Mucosa of stomach (tissue), 1 donor: ENCODE measurements around the gene FBXO46.
A peak's percentile ranks its signal among the peaks of the same experiment; 100 is the strongest.
"Not testable (repeated sequence)": the region's sequence is repeated elsewhere in the genome, so short reads cannot be mapped to it uniquely, and the experiment has no call there.

ENCODE experiments used
- H3K27me3 ChIP-seq: one replicate; pipeline ENCODE4 v1.7.0; 2013; ENCODE audit warnings: mild to moderate bottlenecking, low read length; ENCODE audit not compliant: control insufficient read depth, insufficient read depth
- H3K36me3 ChIP-seq: one replicate; pipeline ENCODE4 v1.7.0; 2013; ENCODE audit warnings: low read length; ENCODE audit not compliant: control insufficient read depth, insufficient read depth
- H3K4me1 ChIP-seq: one replicate; pipeline ENCODE4 v1.7.0; 2013; ENCODE audit warnings: mild to moderate bottlenecking, low read length; ENCODE audit not compliant: control insufficient read depth, insufficient read depth
- H3K4me3 ChIP-seq: one replicate; pipeline ENCODE4 v1.7.0; 2013; ENCODE audit warnings: low read length
- H3K9ac ChIP-seq: one replicate; pipeline ENCODE4 v1.7.0; 2013; ENCODE audit warnings: mild to moderate bottlenecking, low read length, moderate library complexity
- H3K9me3 ChIP-seq: one replicate; pipeline ENCODE4 v1.7.0; 2013; ENCODE audit warnings: mild to moderate bottlenecking, low read length, moderate library complexity; ENCODE audit not compliant: control insufficient read depth
- donor health status: Pancreatic carcinoma.

Gene FBXO46

DNA sequence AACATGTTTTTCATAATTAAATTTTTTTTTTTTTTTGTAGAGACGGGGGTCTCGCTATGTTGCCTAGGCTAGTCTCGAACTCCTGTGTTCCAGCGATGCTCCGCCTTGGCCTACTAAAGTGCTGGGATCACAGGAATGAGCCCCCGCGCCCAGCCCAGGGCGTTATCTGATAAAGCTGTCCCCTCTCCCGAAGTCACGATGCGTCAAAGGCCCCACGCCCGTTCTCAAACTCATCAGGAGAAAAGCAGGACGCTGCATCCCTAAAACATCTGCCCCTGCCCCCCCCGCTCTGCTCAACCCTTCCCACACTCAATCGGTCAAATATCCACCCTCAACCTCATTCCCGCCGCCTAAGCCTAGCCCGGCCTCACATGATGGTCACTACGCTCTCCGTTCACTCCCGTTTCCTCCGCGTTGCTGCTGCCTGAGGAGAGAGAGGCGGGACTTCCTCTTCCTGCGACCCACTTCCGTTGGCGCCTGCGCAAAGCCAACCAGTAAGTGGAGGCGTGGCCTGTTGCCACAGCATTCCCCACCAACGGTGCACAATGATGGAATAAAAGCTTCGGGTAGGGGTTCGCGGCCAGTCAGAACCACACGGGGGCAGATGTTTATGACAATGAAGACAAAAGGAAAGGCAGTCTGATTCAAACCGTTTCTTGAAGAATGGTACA is 39.0 kb downstream of the FBXO46 start, which contains the start of gene SNRPD2:
Gene SNRPD2, minus strand, starts transcription at position 438 of the 671 bp plus-strand sequence. Its CDS starts 65 bp downstream, at position 373.
- peak within 1 kb of the TSS; percentile 48 for H3K4me3 ChIP-seq
- peaks cover 13% of the 10 kb centered on the region for H3K36me3 ChIP-seq
- H3K27me3 ChIP-seq: no peaks in the 10 kb centered on the region
- peaks cover 13% of the 10 kb centered on the region for H3K4me1 ChIP-seq
- no peaks in the 10 kb centered on the region for H3K9me3 ChIP-seq
- peak within 1 kb of the TSS; percentile 76 for H3K9ac ChIP-seq

GRCh38 chr19:45687599-45687998 is 43.1 kb downstream of the FBXO46 start:
- Histone ChIP-seq H3K9me3 (no peaks in the 10 kb centered on the region), H3K4me1 (peaks cover 9% of the 10 kb centered on the region), H3K27me3 (no peaks in the 10 kb centered on the region), H3K4me3 (no peak overlapping the region), H3K36me3 (peaks cover 13% of the 10 kb centered on the region), H3K9ac (no peak overlapping the region)

DNA sequence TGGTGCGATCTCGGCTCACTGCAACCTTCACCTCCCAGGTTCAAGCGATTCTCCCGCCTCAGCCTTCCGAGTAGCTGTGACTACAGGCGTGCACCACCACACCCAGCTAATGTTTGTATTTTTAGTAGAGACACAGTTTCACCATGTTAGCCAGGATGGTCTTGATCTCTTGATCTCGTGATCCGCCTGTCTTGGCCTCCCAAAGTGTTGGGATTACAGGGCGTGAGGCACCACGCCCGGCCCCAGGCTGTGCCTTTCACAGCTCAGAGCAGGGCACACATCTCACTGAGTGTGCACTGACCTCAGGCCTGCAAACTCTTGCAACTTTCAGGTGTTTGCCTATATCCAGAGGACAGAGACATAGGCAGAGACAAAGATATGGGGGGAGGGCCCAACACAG is 45.7 kb downstream of the FBXO46 start:
- Histone ChIP-seq H3K36me3 (peaks cover 13% of the 10 kb centered on the region), H3K4me1 (peaks cover 16% of the 10 kb centered on the region)
- H3K4me3 ChIP-seq, H3K9me3 ChIP-seq, H3K27me3 ChIP-seq, H3K9ac ChIP-seq: not testable (repeated sequence)

DNA sequence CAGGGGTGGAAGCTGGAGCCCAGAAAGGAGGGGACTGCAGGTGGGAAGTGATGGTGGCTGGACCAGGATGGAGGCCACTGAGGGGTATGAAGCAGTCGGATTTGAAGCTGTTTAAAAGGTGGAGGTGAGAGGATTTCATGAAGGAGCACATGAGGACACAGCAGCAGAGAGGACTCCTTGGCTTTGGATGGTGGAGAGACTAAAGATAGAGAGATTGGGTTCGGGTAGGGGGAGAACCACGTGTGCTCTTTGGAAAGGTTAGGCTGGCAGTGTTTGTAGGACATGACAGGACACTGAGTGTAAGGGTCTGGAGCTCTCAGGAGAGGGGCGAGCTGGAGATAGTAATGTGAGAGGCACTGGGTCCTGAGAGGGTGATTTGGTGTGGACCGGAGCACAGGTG is 47.8 kb downstream of the FBXO46 start:
- no peak overlapping the region for H3K4me3 ChIP-seq
- no peak overlapping the region for H3K9ac ChIP-seq
- peaks cover 19% of the 10 kb centered on the region for H3K4me1 ChIP-seq
- H3K36me3 ChIP-seq: peaks cover 9% of the 10 kb centered on the region
- no peaks in the 10 kb centered on the region for H3K9me3 ChIP-seq
- H3K27me3 ChIP-seq: peaks cover 2% of the 10 kb centered on the region

DNA sequence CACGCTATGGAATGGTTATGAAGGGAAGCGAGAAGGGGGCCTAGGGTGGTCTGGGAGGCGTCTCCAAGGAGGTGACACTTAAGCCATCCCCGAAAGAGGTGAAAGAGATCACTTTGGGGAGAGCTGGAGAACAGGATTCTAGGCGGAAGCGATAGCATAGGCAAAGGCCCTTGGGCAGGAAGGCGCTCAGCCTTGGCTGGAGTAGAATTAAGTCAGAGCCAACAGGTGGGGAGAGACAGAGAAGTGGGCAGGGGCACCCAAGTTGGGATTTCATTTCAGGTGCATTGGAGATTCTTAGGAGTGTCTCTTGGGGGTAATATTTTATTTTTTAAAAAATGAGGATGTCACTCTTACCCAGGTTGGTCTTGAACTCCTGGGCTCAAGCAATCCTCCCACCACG is 48.6 kb downstream of the FBXO46 start:
- Histone ChIP-seq H3K4me3 (no peak overlapping the region), H3K9me3 (no peaks in the 10 kb centered on the region), H3K27me3 (peaks cover 9% of the 10 kb centered on the region), H3K9ac (no peak overlapping the region), H3K4me1 (peaks cover 25% of the 10 kb centered on the region), H3K36me3 (peaks cover 1% of the 10 kb centered on the region)

DNA sequence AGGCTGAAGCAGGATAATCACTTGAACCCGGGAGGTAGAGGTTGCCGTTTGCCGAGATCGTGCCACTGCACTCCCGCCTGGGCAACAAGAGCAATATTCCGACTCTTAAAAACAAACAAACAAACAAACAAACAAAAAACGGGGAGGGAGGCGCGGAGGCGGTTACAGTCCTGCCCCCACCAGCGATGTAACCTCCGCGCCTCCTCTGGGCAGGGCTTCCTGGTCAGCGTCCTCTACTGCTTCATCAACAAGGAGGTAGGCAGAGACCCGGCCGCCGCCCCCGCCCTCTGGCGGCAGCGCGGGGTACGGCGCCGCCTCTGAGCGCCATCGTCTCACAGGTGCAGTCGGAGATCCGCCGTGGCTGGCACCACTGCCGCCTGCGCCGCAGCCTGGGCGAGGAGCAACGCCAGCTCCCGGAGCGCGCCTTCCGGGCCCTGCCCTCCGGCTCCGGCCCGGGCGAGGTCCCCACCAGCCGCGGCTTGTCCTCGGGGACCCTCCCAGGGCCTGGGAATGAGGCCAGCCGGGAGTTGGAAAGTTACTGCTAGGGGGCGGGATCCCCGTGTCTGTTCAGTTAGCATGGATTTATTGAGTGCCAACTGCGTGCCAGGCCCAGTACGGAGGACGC is 49.2 kb downstream of the FBXO46 start:
- Histone ChIP-seq H3K36me3 (no peaks in the 10 kb centered on the region), H3K4me3 (no peak overlapping the region), H3K4me1 (peaks cover 29% of the 10 kb centered on the region), H3K27me3 (peaks cover 9% of the 10 kb centered on the region), H3K9me3 (no peaks in the 10 kb centered on the region), H3K9ac (peak overlapping the region; percentile 31)

GRCh38 chr19:45677351-45678230 is 53.1 kb downstream of the FBXO46 start:
- H3K9me3 ChIP-seq: no peaks in the 10 kb centered on the region
- no peaks in the 10 kb centered on the region for H3K36me3 ChIP-seq
- peak overlapping the region; percentile 19 for H3K4me3 ChIP-seq
- peaks cover 9% of the 10 kb centered on the region for H3K27me3 ChIP-seq
- peaks cover 26% of the 10 kb centered on the region for H3K4me1 ChIP-seq
- peak overlapping the region; percentile 22 for H3K9ac ChIP-seq

DNA sequence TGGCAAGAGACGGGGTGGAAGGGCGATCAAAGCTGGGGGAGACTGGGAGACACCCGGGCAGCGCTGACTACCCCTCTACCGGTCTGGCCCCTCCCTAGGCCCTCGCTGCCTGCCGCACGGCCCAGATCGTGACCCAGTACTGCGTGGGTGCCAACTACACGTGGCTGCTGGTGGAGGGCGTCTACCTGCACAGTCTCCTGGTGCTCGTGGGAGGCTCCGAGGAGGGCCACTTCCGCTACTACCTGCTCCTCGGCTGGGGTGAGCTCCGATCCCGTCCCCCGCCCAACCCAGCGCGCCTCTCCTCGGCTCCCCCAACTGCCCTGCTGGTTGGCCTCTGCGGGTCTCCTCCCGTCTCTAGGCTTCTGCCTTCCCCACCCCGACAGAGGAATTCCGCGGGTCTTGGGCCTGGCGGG is 53.8 kb downstream of the FBXO46 start:
- H3K27me3 ChIP-seq: peaks cover 9% of the 10 kb centered on the region
- no peaks in the 10 kb centered on the region for H3K36me3 ChIP-seq
- no peaks in the 10 kb centered on the region for H3K9me3 ChIP-seq
- peaks cover 23% of the 10 kb centered on the region for H3K4me1 ChIP-seq
- H3K4me3 ChIP-seq: no peak overlapping the region
- peak overlapping the region; percentile 18 for H3K9ac ChIP-seq

DNA sequence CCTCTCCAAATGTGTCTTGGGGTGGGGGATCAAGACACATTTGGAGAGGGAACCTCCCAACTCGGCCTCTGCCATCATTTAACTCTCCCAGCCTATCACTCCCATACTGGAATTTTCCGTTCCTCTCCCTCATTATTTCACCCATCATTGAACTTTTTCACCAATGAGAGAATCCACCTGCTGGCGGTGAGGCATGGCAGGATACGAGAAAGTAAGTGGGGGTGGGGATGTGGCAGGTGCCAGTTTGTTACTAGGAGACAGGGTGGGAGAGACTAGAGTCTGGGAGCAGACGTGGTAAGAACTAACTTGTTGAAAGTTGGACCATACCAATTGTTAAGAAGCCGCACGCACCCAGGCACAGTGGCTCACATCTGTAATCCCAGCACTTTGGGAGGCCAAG is 55.8 kb downstream of the FBXO46 start:
- Histone ChIP-seq H3K4me3 (no peak overlapping the region), H3K4me1 (peaks cover 25% of the 10 kb centered on the region), H3K27me3 (peaks cover 19% of the 10 kb centered on the region), H3K36me3 (no peaks in the 10 kb centered on the region), H3K9me3 (no peaks in the 10 kb centered on the region), H3K9ac (no peak overlapping the region)

GRCh38 chr19:45670670-45671453 is 59.8 kb downstream of the FBXO46 start:
- H3K27me3 ChIP-seq: peaks cover 24% of the 10 kb centered on the region
- no peak overlapping the region for H3K4me3 ChIP-seq
- H3K36me3 ChIP-seq: no peaks in the 10 kb centered on the region
- peak overlapping the region; percentile 71 for H3K9ac ChIP-seq
- H3K9me3 ChIP-seq: no peaks in the 10 kb centered on the region
- peaks cover 18% of the 10 kb centered on the region for H3K4me1 ChIP-seq

- H3K4me3 ChIP-seq: peak overlapping the region; percentile 71
- H3K27me3 ChIP-seq: peaks cover 24% of the 10 kb centered on the region
- H3K9ac ChIP-seq: peak overlapping the region; percentile 89
- no peaks in the 10 kb centered on the region for H3K9me3 ChIP-seq
- H3K36me3 ChIP-seq: no peaks in the 10 kb centered on the region
- peaks cover 18% of the 10 kb centered on the region for H3K4me1 ChIP-seq
Measured at GRCh38 chr19:45668342-45668871, 62.3 kb downstream of the FBXO46 start.
